ENCODE measurements around the gene KRT10. TPM values are rescaled to one million over a fixed set of nuclear protein-coding genes. Genes with fewer than 3 reads are reported as not detected.

KRT10 gene
- total and polyA plus RNA-seq, 4 donors = 1.6 to 52.5 (median 7.1) TPM

GRCh38 chr17:40782450-40782849 is 40.0 kb downstream of the KRT10 start, which contains the start of gene KRT27:
TSS of gene KRT27 (minus strand) at chr17:40782550. CDS start at chr17:40782493, 57 bp downstream.
- 94% methylated on average over 4 of the region's 4 CpGs for WGBS
- Histone ChIP-seq H3K27ac (ENCODE audit: low read depth in 1 of 2, low read length in 2 of 2) (no peak within 1 kb of the TSS), H3K36me3 (ENCODE audit: control insufficient read depth in 4 of 4, insufficient read depth in 3 of 4, low read depth in 1 of 4, low read length in 3 of 4) (no peaks in the 10 kb centered on the region), H3K4me1 (ENCODE audit: control insufficient read depth in 4 of 4, insufficient read depth in 4 of 4, low read length in 3 of 4) (peaks cover 0 to 5% (median 3%) of the 10 kb centered on the region in 4 donors), H3K9ac (ENCODE audit: low read depth in 1 of 2, low read length in 2 of 2) (no peak within 1 kb of the TSS), H3K27me3 (ENCODE audit: control insufficient read depth in 4 of 4, insufficient read depth in 4 of 4, low read length in 3 of 4) (peaks cover 0 to 10% (median 2%) of the 10 kb centered on the region in 4 donors), H3K9me3 (ENCODE audit: control insufficient read depth in 4 of 4, low read length in 3 of 4) (no peaks in the 10 kb centered on the region), H3K4me3 (ENCODE audit: low read depth in 1 of 3, low read length in 3 of 3) (no peak within 1 kb of the TSS)
- DNase-seq (ENCODE audit: low spot score) = no peak
- TF ChIP-seq CTCF (IDR thresholded peaks at IDR 0.05; ENCODE audit: low read depth, low read length, missing input control) (no peak), RAD21 (IDR thresholded peaks at IDR 0.05) (no peak), REST (IDR thresholded peaks at IDR 0.05) (no peak)

GRCh38 chr17:40779181-40779909 is 43.1 kb downstream of the KRT10 start:
- DNase-seq (ENCODE audit: low spot score) = no peak
- Histone ChIP-seq H3K27me3 (ENCODE audit: control insufficient read depth in 4 of 4, insufficient read depth in 4 of 4, low read length in 3 of 4) (peaks cover 0 to 15% (median 2%) of the 10 kb centered on the region in 4 donors), H3K4me3 (ENCODE audit: low read depth in 1 of 3, low read length in 3 of 3) (no peak overlapping the region), H3K36me3 (ENCODE audit: control insufficient read depth in 4 of 4, insufficient read depth in 3 of 4, low read depth in 1 of 4, low read length in 3 of 4) (no peaks in the 10 kb centered on the region), H3K27ac (ENCODE audit: low read depth in 1 of 2, low read length in 2 of 2) (no peak overlapping the region), H3K4me1 (ENCODE audit: control insufficient read depth in 4 of 4, insufficient read depth in 4 of 4, low read length in 3 of 4) (peaks cover 0 to 4% (median 2%) of the 10 kb centered on the region in 4 donors), H3K9me3 (ENCODE audit: control insufficient read depth in 4 of 4, low read length in 3 of 4) (no peaks in the 10 kb centered on the region), H3K9ac (ENCODE audit: low read depth in 1 of 2, low read length in 2 of 2) (no peak overlapping the region)
- WGBS = 29% methylated on average over 37 of the region's 37 CpGs
- TF ChIP-seq EGR1 (IDR thresholded peaks at IDR 0.05; ENCODE audit: low read depth in 2 of 2) = no peak
- no peak for TF ChIP-seq JUND (IDR thresholded peaks at IDR 0.05)
- TF ChIP-seq MAX (IDR thresholded peaks at IDR 0.05) = no peak

- no peak for DNase-seq (ENCODE audit: low spot score)
- Histone ChIP-seq H3K27ac (ENCODE audit: low read depth in 1 of 2, low read length in 2 of 2) (no peak overlapping the region), H3K4me3 (ENCODE audit: low read depth in 1 of 3, low read length in 3 of 3) (no peak overlapping the region), H3K4me1 (ENCODE audit: control insufficient read depth in 4 of 4, insufficient read depth in 4 of 4, low read length in 3 of 4) (peaks cover 0 to 4% (median 2%) of the 10 kb centered on the region in 4 donors), H3K36me3 (ENCODE audit: control insufficient read depth in 4 of 4, insufficient read depth in 3 of 4, low read depth in 1 of 4, low read length in 3 of 4) (no peaks in the 10 kb centered on the region), H3K27me3 (ENCODE audit: control insufficient read depth in 4 of 4, insufficient read depth in 4 of 4, low read length in 3 of 4) (peaks cover 0 to 16% (median 2%) of the 10 kb centered on the region in 4 donors), H3K9me3 (ENCODE audit: control insufficient read depth in 4 of 4, low read length in 3 of 4) (no peaks in the 10 kb centered on the region), H3K9ac (ENCODE audit: low read depth in 1 of 2, low read length in 2 of 2) (no peak overlapping the region)
- WGBS = 77% methylated on average over 5 of the region's 5 CpGs
- no peak for TF ChIP-seq EGR1 (IDR thresholded peaks at IDR 0.05; ENCODE audit: low read depth in 2 of 2)
- no peak for TF ChIP-seq MAX (IDR thresholded peaks at IDR 0.05)
- no peak for TF ChIP-seq FOXA2 (IDR thresholded peaks at IDR 0.05)
- no peak for TF ChIP-seq SP1 (IDR thresholded peaks at IDR 0.05)
- no peak for TF ChIP-seq TAF1 (conservative IDR thresholded peaks at IDR 0.05)
- no peak for TF ChIP-seq YY1 (IDR thresholded peaks at IDR 0.05)
- TF ChIP-seq GABPA (IDR thresholded peaks at IDR 0.05 in 1 of 2, conservative IDR thresholded peaks at IDR 0.05 in 1 of 2) = no peak
- no peak for TF ChIP-seq NR2F2 (IDR thresholded peaks at IDR 0.05)
- no peak for TF ChIP-seq ATF3 (IDR thresholded peaks at IDR 0.05)
- no peak for TF ChIP-seq REST (IDR thresholded peaks at IDR 0.05)
- no peak for TF ChIP-seq JUND (IDR thresholded peaks at IDR 0.05)
- TF ChIP-seq HNF4G (IDR thresholded peaks at IDR 0.05) = no peak
- TF ChIP-seq RAD21 (IDR thresholded peaks at IDR 0.05) = no peak
Measured at GRCh38 chr17:40778461-40778860, 44.0 kb downstream of the KRT10 start.
